GM12878 (cell line): Measurements from ENCODE around the gene PPP6R2. TPM values are rescaled to one million over a fixed set of nuclear protein-coding genes. Genes with fewer than 3 reads are reported as not detected.

Source experiments
- ATAC-seq: fragments of 200-7000 bp; cut with Tn5 transposase; 3 replicates; pipeline ENCODE4 v1.9.1; 2020; ENCODE audit warnings: mild to moderate bottlenecking, moderate library complexity
- BruUV-seq: library from RNA; stranded (reverse); fragments of 400-500 nt; replicated peaks from 2 replicates; lab custom pipeline; 2021; lab: Mats Ljungman, UMichigan
- CTCF ChIA-PET: fragments of 300-600 bp; sonication (Branson Sonifier 250); formaldehyde crosslinking; extraction: SDS; loops from one replicate; lab custom pipeline; 2021; ENCODE audit warnings: inconsistent platforms; lab: Yijun Ruan, JAX
- POLR2A ChIA-PET: fragments of 350-600 bp; formaldehyde crosslinking; extraction: SDS; loops from one replicate; lab custom pipeline; 2021; ENCODE audit warnings: inconsistent platforms; lab: Charles Lee
- RAD21 ChIA-PET: fragments of 300-600 bp; sonication (Branson Sonifier 250); formaldehyde crosslinking; loops from one replicate; lab custom pipeline; 2023; ENCODE audit warnings: antibody characterized with exemption; ENCODE audit not compliant: unreplicated experiment; lab: Charles Lee
- SMC1A ChIA-PET: fragments of 300-600 bp; sonication (Branson Sonifier 250); formaldehyde crosslinking; loops from one replicate; lab custom pipeline; 2023; ENCODE audit not compliant: unreplicated experiment, uncharacterized antibody; lab: Charles Lee
- DNase-seq: peaks from one replicate; pipeline ENCODE4 v3.0.0-alpha.2; 2011; ENCODE audit warnings: low read depth, low spot score
- FAIRE-seq: peaks from 3 replicates; lab custom pipeline; 2011; peaks lifted over from hg19 to GRCh38; lab: Jason Lieb, UNC
- H2AFZ ChIP-seq: 2 replicates; pipeline ENCODE4 v1.6.0; 2011; ENCODE audit warnings: low read depth, low read length, control low read depth; ENCODE audit not compliant: control insufficient read depth
- H3K27ac ChIP-seq: 2 replicates; pipeline ENCODE4 v1.5.1; 2011; ENCODE audit warnings: control low read depth; ENCODE audit not compliant: control insufficient read depth, insufficient read depth
- H3K27me3 ChIP-seq, 2 experiments: replicated peaks in 1 of 2; 2 replicates each; pipeline versions ENCODE4 v1.6.0 to v1.6.1; 2011; ENCODE audit warnings: low read length in 1 of 2; ENCODE audit not compliant: control insufficient read depth in 2 of 2, insufficient read depth in 2 of 2
- H3K36me3 ChIP-seq, 2 experiments: 2 replicates each; pipeline ENCODE4 v1.5.1; 2011; ENCODE audit warnings: low read length in 1 of 2; ENCODE audit not compliant: control insufficient read depth in 2 of 2, insufficient read depth in 2 of 2
- H3K4me1 ChIP-seq: 2 replicates; pipeline ENCODE4 v1.6.1; 2011; ENCODE audit warnings: mild to moderate bottlenecking, low read length, moderate library complexity, mixed read lengths; ENCODE audit not compliant: control insufficient read depth, insufficient read depth
- H3K4me2 ChIP-seq: 2 replicates; pipeline ENCODE4 v1.6.0; 2011; ENCODE audit warnings: control low read depth; ENCODE audit not compliant: control insufficient read depth, insufficient read depth
- H3K4me3 ChIP-seq: fragments of 200-600 bp; sonication (generic); 2 replicates; pipeline ENCODE4 v1.5.1; 2016
- H3K79me2 ChIP-seq: 2 replicates; pipeline ENCODE4 v1.6.0; 2011; ENCODE audit warnings: low read length; ENCODE audit not compliant: control insufficient read depth, insufficient read depth
- H3K9ac ChIP-seq: 2 replicates; pipeline ENCODE4 v1.8.0; 2011; ENCODE audit warnings: low read length, control low read depth, mixed read lengths; ENCODE audit not compliant: control insufficient read depth, insufficient read depth
- H3K9me3 ChIP-seq: replicated peaks from 3 replicates; pipeline ENCODE4 v1.5.1; 2011; ENCODE audit warnings: mild to moderate bottlenecking, low read length; ENCODE audit not compliant: control insufficient read depth, insufficient read depth
- H4K20me1 ChIP-seq: 2 replicates; pipeline ENCODE4 v1.6.0; 2011; ENCODE audit not compliant: control insufficient read depth, insufficient read depth
- ASH2L ChIP-seq: fragments of 300-600, 200-600 bp; sonication (generic); IDR thresholded peaks from 2 replicates; pipeline ENCODE4 v1.6.1; 2017; ENCODE audit warnings: low read depth, mild to moderate bottlenecking, borderline replicate concordance
- ATF3 ChIP-seq: IDR thresholded peaks from 2 replicates; pipeline ENCODE4 v1.6.1; 2011; ENCODE audit warnings: low read depth, mild to moderate bottlenecking, low read length, moderate library complexity, borderline replicate concordance; ENCODE audit errors: extremely low read depth
- BCL3 ChIP-seq: IDR thresholded peaks from 2 replicates; pipeline ENCODE4 v1.6.1; 2011; ENCODE audit warnings: borderline replicate concordance, low read depth, mild to moderate bottlenecking, moderate library complexity, low read length; ENCODE audit not compliant: insufficient read depth, poor library complexity, severe bottlenecking
- CEBPB ChIP-seq, 2 experiments: fragments of 150-350 bp in 1 of 2; IDR thresholded peaks; 2 replicates each; pipeline ENCODE4 v1.6.1; 2012 to 2014; ENCODE audit warnings: low read depth in 2 of 2, low read length in 2 of 2, borderline replicate concordance in 1 of 2, inconsistent platforms in 1 of 2
- E4F1 ChIP-seq: fragments of 450-650 bp; IDR thresholded peaks from 2 replicates; pipeline ENCODE4 v1.6.1; 2018; ENCODE audit warnings: borderline replicate concordance, mild to moderate bottlenecking; ENCODE audit not compliant: partially characterized antibody
- EP300 ChIP-seq, 2 experiments: fragments of 150-350 bp in 1 of 2; IDR thresholded peaks; 2 replicates each; pipeline ENCODE4 v1.6.1; 2011 to 2012; ENCODE audit warnings: low read depth in 2 of 2, low read length in 2 of 2, borderline replicate concordance in 1 of 2, improper control_type of control experiment in 1 of 2, inconsistent platforms in 1 of 2; ENCODE audit not compliant: control insufficient read depth in 1 of 2
- FOXK2 ChIP-seq: fragments of 450-650 bp; IDR thresholded peaks from 2 replicates; pipeline ENCODE4 v1.6.1; 2017; ENCODE audit warnings: mild to moderate bottlenecking, moderate library complexity
- IRF4 ChIP-seq: IDR thresholded peaks from 2 replicates; pipeline ENCODE4 v1.6.1; 2011; ENCODE audit warnings: low read depth, low read length
- KDM1A ChIP-seq: fragments of 200-600 bp; sonication (generic); IDR thresholded peaks from 2 replicates; pipeline ENCODE4 v1.6.1; 2016; ENCODE audit warnings: borderline replicate concordance
- KLF5 ChIP-seq: fragments of 450-650 bp; IDR thresholded peaks from 2 replicates; pipeline ENCODE4 v1.6.1; 2014; ENCODE audit warnings: mild to moderate bottlenecking; ENCODE audit not compliant: partially characterized antibody
- NBN ChIP-seq: fragments of 450-650 bp; IDR thresholded peaks from 2 replicates; pipeline ENCODE4 v1.6.1; 2016
- POLR2AphosphoS2 ChIP-seq: IDR thresholded peaks from 2 replicates; pipeline ENCODE4 v1.6.1; 2011; ENCODE audit warnings: low read depth, mild to moderate bottlenecking, low read length, improper control_type of control experiment, moderate library complexity
- RELA ChIP-seq: fragments of 450-650 bp; IDR thresholded peaks from 2 replicates; pipeline ENCODE4 v1.8.0; 2014; ENCODE audit warnings: borderline replicate concordance; ENCODE audit not compliant: partially characterized antibody
- SP1 ChIP-seq: IDR thresholded peaks from one replicate; pipeline ENCODE4 v1.6.1; 2011; ENCODE audit warnings: low read depth, low read length
- STAT1 ChIP-seq: fragments of 450-650 bp; conservative IDR thresholded peaks from 2 replicates; pipeline ENCODE4 v1.6.1; 2014; ENCODE audit warnings: antibody characterized with exemption, mild to moderate bottlenecking
- TARDBP ChIP-seq: IDR thresholded peaks from 2 replicates; pipeline ENCODE4 v1.6.1; 2016; ENCODE audit warnings: borderline replicate concordance
- TCF7 ChIP-seq: IDR thresholded peaks from 2 replicates; pipeline ENCODE4 v1.6.1; 2014; ENCODE audit warnings: antibody characterized with exemption, borderline replicate concordance
- YY1 ChIP-seq: IDR thresholded peaks from 2 replicates; pipeline ENCODE4 v1.6.1; 2011; ENCODE audit warnings: low read depth, mild to moderate bottlenecking, low read length
- ZBED1 ChIP-seq: IDR thresholded peaks from 2 replicates; pipeline ENCODE4 v1.6.1; 2016; ENCODE audit warnings: borderline replicate concordance
- ZNF622 ChIP-seq: fragments of 450-650 bp; IDR thresholded peaks from 2 replicates; pipeline ENCODE4 v1.6.1; 2017; ENCODE audit warnings: mild to moderate bottlenecking, inconsistent platforms
- WGBS: methylation state at CpG from one replicate; pipeline ENCODE4 v1.1.6; 2016; ENCODE audit warnings: low lambda C conversion rate; ENCODE audit not compliant: insufficient replicate concordance, insufficient coverage; ENCODE audit errors: missing lambda C conversion rate; 5-methylcytosine and 5-hydroxymethylcytosine counted together
- in situ Hi-C: fragments of 300-500 bp; cut with MboI; formaldehyde crosslinking; loops from 9 replicates; pipeline ENCODE4 v1.14.3; 2018; ENCODE audit warnings: mixed read lengths
- intact Hi-C: fragments of 100-400 bp; cut with micrococcal nuclease; formaldehyde crosslinking; loops from one replicate; pipeline ENCODE4 v1.14.2; 2022; ENCODE audit not compliant: unreplicated experiment
- polyA plus RNA-seq, 11 experiments: library from polyadenylated mRNA; depleted of rRNA in 4 of 11; unstranded in 6 of 11; stranded (reverse) in 5 of 11; fragments of >200 nt; fragmentation: Nextera tagmentation in 4 of 11; fragmentation: Illumina TruSeq in 1 of 11; extraction: Ambion mirVana in 4 of 11; extraction: Trizol in 1 of 11; gene quantifications; 1 replicate in 1 of 11; 2 replicates in 10 of 11; pipeline versions ENCODE4 v1.2.1 to v1.2.3, GENCODE V29; 2011 to 2016; ENCODE audit warnings: inconsistent platforms in 2 of 11, missing spikeins in 2 of 11, low read depth in 1 of 11
- total RNA-seq, 4 experiments: library from RNA; depleted of rRNA in 3 of 4; stranded (reverse); fragments of >200 nt in 3 of 4; fragmentation: Illumina TruSeq in 1 of 4; extraction: Trizol in 1 of 4; gene quantifications; 2 replicates each; pipeline versions ENCODE4 v1.2.1 to v1.2.3, GENCODE V29; 2013 to 2021

PPP6R2 gene
- total and polyA plus RNA-seq, 10 of the 15 experiments (the other 5 are each of a cell fraction or from before 2014, with no cell fraction given) = 0.29 to 52.6 (median 25.4) TPM

- Histone ChIP-seq H3K27ac (peak overlapping the region; percentile 78), H2AFZ (no peak overlapping the region), H3K4me3 (peak overlapping the region; percentile 91), H3K9me3 (no peaks in the 10 kb centered on the region), H3K27me3 (no peaks in the 10 kb centered on the region), H3K4me1 (peaks cover 60% of the 10 kb centered on the region), H3K36me3 (peaks cover 1 to 2% of the 10 kb centered on the region in 2 experiments; a peak in 2 of 4 replicates), H3K79me2 (peaks cover 63% of the 10 kb centered on the region), H4K20me1 (peaks cover 4% of the 10 kb centered on the region; the same call in 1 of the 2 replicates), H3K4me2 (peak overlapping the region; percentile 99), H3K9ac (peak overlapping the region; percentile 96)
- FAIRE-seq = no peak
- SMC1A ChIA-PET = interaction anchor here (0.7 to 4.2 kb wide), 4 partner anchors 13 to 36 kb away, joined by 3 to 21 read pairs (median 4); no protein-coding TSS in a partner anchor
- ATAC-seq = peak; percentile 70
- no TSS peak for BruUV-seq
- POLR2A ChIA-PET = interaction anchor here (0.8 to 3.8 kb wide), 7 partner anchors 8 to 315 kb away, joined by 3 to 22 read pairs (median 3); no protein-coding TSS in a partner anchor
- CTCF ChIA-PET = interaction anchor here (1.8 to 4.0 kb wide), 5 partner anchors 12 to 36 kb away, joined by 4 to 17 read pairs (median 14); partner anchors contain the start of gene DENND6B
- under 1% methylated on average over 21 of the region's 21 CpGs for WGBS
- RAD21 ChIA-PET = interaction anchor here (0.5 to 3.8 kb wide), 9 partner anchors 9 to 220 kb away, joined by 3 to 13 read pairs (median 4); partner anchors contain the start of gene SCO2
- intact Hi-C loops (no loop called here), in situ Hi-C loops (no loop called here)
- DNase-seq = peak; percentile 36
- TF ChIP-seq ASH2L = no peak
- TF ChIP-seq IRF4 = no peak
- TF ChIP-seq RELA = peak; percentile 14
- no peak for TF ChIP-seq TARDBP
- no peak for TF ChIP-seq POLR2AphosphoS2
- no peak for TF ChIP-seq ATF3
- TF ChIP-seq KLF5 = no peak
- no peak for TF ChIP-seq KDM1A
- no peak for TF ChIP-seq STAT1
- no peak for TF ChIP-seq FOXK2
- TF ChIP-seq SP1 = no peak
- TF ChIP-seq E4F1 = no peak
- TF ChIP-seq EP300 (IDR thresholded peaks at IDR 0.05; ENCODE audit: borderline replicate concordance in 1 of 2, control insufficient read depth in 1 of 2, low read depth in 2 of 2, low read length in 2 of 2) = peak in 1 of 2 experiments; percentile 43; a peak in 1 of 4 replicates
- TF ChIP-seq ZBED1 = 0 out of 2 replicates have a peak, but pooled peaks have one; percentile 44
- peak; percentile 77; the same call in 1 of the 2 replicates for TF ChIP-seq NBN
- no peak for TF ChIP-seq YY1
- no peak for TF ChIP-seq TCF7
- TF ChIP-seq BCL3 = peak; percentile 68
- TF ChIP-seq ZNF622 = no peak
- no peak for TF ChIP-seq CEBPB (IDR thresholded peaks at IDR 0.05; ENCODE audit: borderline replicate concordance in 1 of 2, low read depth in 2 of 2, low read length in 2 of 2)
Measured at GRCh38 chr22:50305923-50306566, 37.1 kb upstream of the PPP6R2 start.
